Gastroesophageal sphincter (tissue), 3 donors: ENCODE data around the gene UBE2V1.
"Not testable (repeated sequence)": the region's sequence is repeated elsewhere in the genome, so short reads cannot be mapped to it uniquely, and the experiment has no call there.

Experiments
- CTCF ChIP-seq, 4 experiments: fragments of 200-600 bp in 2 of 4; fragments of 450-650 bp in 2 of 4; sonication (generic) in 1 of 4; IDR thresholded peaks; one replicate each; pipeline ENCODE4 v1.5.1; 2017 to 2019; ENCODE audit warnings: antibody characterized with exemption in 4 of 4, mild to moderate bottlenecking in 2 of 4, moderate library complexity in 2 of 4
- EP300 ChIP-seq: sonication (generic); formaldehyde crosslinking; IDR thresholded peaks from one replicate; pipeline ENCODE4 v1.6.1; 2017; ENCODE audit warnings: antibody characterized with exemption, mild to moderate bottlenecking
- POLR2AphosphoS5 ChIP-seq: sonication (generic); formaldehyde crosslinking; IDR thresholded peaks from one replicate; pipeline ENCODE4 v1.6.1; 2017; ENCODE audit warnings: antibody characterized with exemption

DNA sequence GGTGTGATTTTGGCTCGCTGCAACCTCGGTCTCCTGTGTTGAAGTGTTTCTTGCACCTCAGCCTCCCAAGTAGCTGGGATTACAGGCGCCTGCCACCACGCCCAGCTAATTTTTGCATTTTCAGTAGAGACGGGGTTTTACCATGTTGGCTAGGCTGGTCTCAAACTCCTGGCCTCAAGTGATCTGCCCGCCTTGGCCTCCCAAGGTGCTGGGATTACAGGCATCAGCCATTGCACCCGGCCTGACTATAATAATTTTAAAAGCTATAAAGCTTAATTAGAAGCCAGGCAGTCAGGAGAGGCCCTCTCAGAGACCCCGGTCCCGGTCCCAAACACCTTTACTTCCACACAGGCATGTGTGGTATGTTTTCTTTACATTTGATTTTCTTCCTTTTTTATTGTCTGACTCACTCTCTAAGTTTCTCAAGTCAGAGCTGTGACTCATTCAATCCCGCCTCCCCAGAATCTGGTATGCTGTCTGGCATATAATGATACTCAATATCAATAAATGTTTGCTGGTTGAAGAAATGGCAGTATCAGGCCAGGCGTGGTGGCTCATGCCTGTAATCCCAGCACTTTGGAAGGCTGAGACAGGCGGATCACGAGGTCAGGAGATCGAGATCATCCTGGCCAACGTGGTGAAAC lies 9.4 kb downstream of the UBE2V1 start:
- TF ChIP-seq CTCF (IDR thresholded peaks at IDR 0.05); POLR2AphosphoS5; EP300: not testable (repeated sequence)
